SK-N-SH treated with all-trans-retinoic acid at 6 μM for 48 hours (cell line): Measurements from ENCODE around the gene DDX24.

ENCODE experiments used
- ATAC-seq: fragments of 200-7000 bp; cut with Tn5 transposase; 3 replicates; pipeline ENCODE4 v1.9.1; 2020; ENCODE audit warnings: mild to moderate bottlenecking, moderate library complexity
- ARNTL ChIP-seq: fragments of 450-650 bp; formaldehyde crosslinking; IDR thresholded peaks from 2 replicates; pipeline ENCODE4 v1.5.0; 2020; ENCODE audit warnings: low read depth, mild to moderate bottlenecking, moderate library complexity, borderline replicate concordance
- BACH2 ChIP-seq: fragments of 250-450 bp; sonication (Bioruptor Pico); IDR thresholded peaks from 2 replicates; pipeline ENCODE4 v1.9.0; 2021; ENCODE audit warnings: mild to moderate bottlenecking, borderline replicate concordance
- CREB5 ChIP-seq: fragments of 250-450 bp; sonication (Bioruptor Pico); IDR thresholded peaks from 2 replicates; pipeline ENCODE4 v1.5.1; 2020; ENCODE audit warnings: low read depth, mild to moderate bottlenecking, moderate library complexity
- CSDC2 ChIP-seq: fragments of 250-450 bp; sonication (Bioruptor Pico); IDR thresholded peaks from 2 replicates; pipeline ENCODE4 v1.5.0; 2020; ENCODE audit warnings: mild to moderate bottlenecking, moderate library complexity
- CSRNP3 ChIP-seq: fragments of 250-450 bp; sonication (Bioruptor Pico); IDR thresholded peaks from 2 replicates; pipeline ENCODE4 v1.5.1; 2021; ENCODE audit warnings: mild to moderate bottlenecking, moderate library complexity
- ESRRG ChIP-seq: fragments of 250-450 bp; sonication (Bioruptor Pico); IDR thresholded peaks from 2 replicates; pipeline ENCODE4 v1.6.1; 2021; ENCODE audit warnings: mild to moderate bottlenecking
- GLIS3 ChIP-seq: fragments of 250-450 bp; sonication (Bioruptor Pico); IDR thresholded peaks from 2 replicates; pipeline ENCODE4 v1.5.0; 2020; ENCODE audit warnings: mild to moderate bottlenecking, moderate library complexity
- ISL1 ChIP-seq: fragments of 250-450 bp; sonication (Bioruptor Pico); IDR thresholded peaks from 2 replicates; pipeline ENCODE4 v2.1.2; 2022; ENCODE audit warnings: mild to moderate bottlenecking, moderate library complexity
- OSR1 ChIP-seq: fragments of 250-450 bp; sonication (Bioruptor Pico); IDR thresholded peaks from 2 replicates; pipeline ENCODE4 v1.8.0; 2022; ENCODE audit warnings: moderate library complexity, mild to moderate bottlenecking, inconsistent platforms
- PATZ1 ChIP-seq: fragments of 250-450 bp; sonication (Bioruptor Pico); IDR thresholded peaks from 2 replicates; pipeline ENCODE4 v1.8.0; 2020; ENCODE audit warnings: mild to moderate bottlenecking, moderate library complexity, borderline replicate concordance
- POU6F1 ChIP-seq: fragments of 250-450 bp; sonication (Bioruptor Pico); IDR thresholded peaks from 2 replicates; pipeline ENCODE4 v1.8.0; 2021; ENCODE audit warnings: low read depth, mild to moderate bottlenecking, moderate library complexity, borderline replicate concordance
- SNAI2 ChIP-seq: fragments of 250-450 bp; sonication (Bioruptor Pico); IDR thresholded peaks from 2 replicates; pipeline ENCODE4 v1.5.0; 2020; ENCODE audit warnings: mild to moderate bottlenecking, moderate library complexity
- TCF4 ChIP-seq: fragments of 250-450 bp; sonication (Bioruptor Pico); IDR thresholded peaks from 2 replicates; pipeline ENCODE4 v1.8.0; 2021; ENCODE audit warnings: mild to moderate bottlenecking, moderate library complexity, borderline replicate concordance
- TOX ChIP-seq: fragments of 250-450 bp; sonication (Bioruptor Pico); IDR thresholded peaks from 2 replicates; pipeline ENCODE4 v1.8.0; 2021; ENCODE audit warnings: mild to moderate bottlenecking, moderate library complexity, borderline replicate concordance
- TSHZ2 ChIP-seq: fragments of 250-450 bp; sonication (Bioruptor Pico); IDR thresholded peaks from 2 replicates; pipeline ENCODE4 v1.5.0; 2020; ENCODE audit warnings: mild to moderate bottlenecking, moderate library complexity
- ZC3H10 ChIP-seq: fragments of 250-450 bp; sonication (Bioruptor Pico); IDR thresholded peaks from 2 replicates; pipeline ENCODE4 v1.5.1; 2021; ENCODE audit warnings: mild to moderate bottlenecking, moderate library complexity
- ZFP3 ChIP-seq: fragments of 250-450 bp; sonication (Bioruptor Pico); IDR thresholded peaks from 2 replicates; pipeline ENCODE4 v1.5.0; 2020; ENCODE audit warnings: mild to moderate bottlenecking, moderate library complexity
- ZFP30 ChIP-seq: fragments of 450-650 bp; formaldehyde crosslinking; IDR thresholded peaks from 2 replicates; pipeline ENCODE4 v1.5.0; 2022; ENCODE audit warnings: mild to moderate bottlenecking, moderate library complexity
- ZNF70 ChIP-seq: fragments of 450-650 bp; formaldehyde crosslinking; IDR thresholded peaks from 2 replicates; pipeline ENCODE4 v1.5.0; 2020; ENCODE audit warnings: mild to moderate bottlenecking, moderate library complexity
- ZNF8 ChIP-seq: fragments of 450-650 bp; formaldehyde crosslinking; IDR thresholded peaks from 2 replicates; pipeline ENCODE4 v1.5.0; 2020; ENCODE audit warnings: mild to moderate bottlenecking, moderate library complexity

DDX24 gene

GRCh38 chr14:94036313-94037167 is 44.5 kb downstream of the DDX24 start:
- peak; percentile 99 for ATAC-seq
- TF ChIP-seq GLIS3 (CRISPR knock-in tag) (no peak), CSRNP3 (CRISPR knock-in tag) (no peak), SNAI2 (no peak), BACH2 (CRISPR knock-in tag) (no peak), ZC3H10 (CRISPR knock-in tag) (no peak), TOX (no peak), CREB5 (CRISPR knock-in tag) (no peak), TCF4 (CRISPR knock-in tag) (no peak), CSDC2 (CRISPR knock-in tag) (no peak), POU6F1 (CRISPR knock-in tag) (no peak), ARNTL (CRISPR knock-in tag) (no peak), ISL1 (CRISPR knock-in tag) (no peak), OSR1 (no peak), ESRRG (no peak), TSHZ2 (CRISPR knock-in tag) (no peak), ZFP3 (no peak), PATZ1 (CRISPR knock-in tag) (no peak), ZNF8 (CRISPR knock-in tag) (no peak)

GRCh38 chr14:94034886-94035285 is 46.1 kb downstream of the DDX24 start:
- ATAC-seq = no peak
- TF ChIP-seq SNAI2 (no peak), ESRRG (no peak), GLIS3 (CRISPR knock-in tag) (no peak), ZNF8 (CRISPR knock-in tag) (no peak), ISL1 (CRISPR knock-in tag) (no peak), ARNTL (CRISPR knock-in tag) (no peak), ZNF70 (CRISPR knock-in tag) (no peak), POU6F1 (CRISPR knock-in tag) (no peak), CREB5 (CRISPR knock-in tag) (no peak), ZC3H10 (CRISPR knock-in tag) (no peak), ZFP30 (no peak), PATZ1 (CRISPR knock-in tag) (no peak)
